GM12878 (cell line): ENCODE data around the gene GLS. TPM values are rescaled to one million over a fixed set of nuclear protein-coding genes. Genes with fewer than 3 reads are reported as not detected.

Source experiments
- CBX3 ChIP-seq: fragments of 200-600 bp; sonication (generic); IDR thresholded peaks from 2 replicates; pipeline ENCODE4 v1.6.1; 2016; ENCODE audit warnings: low read depth, borderline replicate concordance
- CUX1 ChIP-seq: IDR thresholded peaks from 2 replicates; pipeline ENCODE4 v1.6.1; 2012; ENCODE audit warnings: improper control_type of control experiment, low read depth, low read length; ENCODE audit not compliant: insufficient replicate concordance
- EED ChIP-seq: sonication (generic); IDR thresholded peaks from 2 replicates; pipeline ENCODE4 v1.6.1; 2016; ENCODE audit warnings: antibody characterized with exemption, low read depth
- MYC ChIP-seq: IDR thresholded peaks from 2 replicates; pipeline ENCODE4 v1.6.1; 2011; ENCODE audit warnings: mild to moderate bottlenecking, low read length, moderate library complexity, inconsistent platforms; ENCODE audit not compliant: insufficient read depth, insufficient replicate concordance, insufficient read length, severe bottlenecking
- RAD21 ChIP-seq: IDR thresholded peaks from 2 replicates; pipeline ENCODE4 v1.6.1; 2011; ENCODE audit warnings: mild to moderate bottlenecking, low read depth, low read length, moderate library complexity; ENCODE audit not compliant: insufficient read depth
- STAT1 ChIP-seq: fragments of 450-650 bp; conservative IDR thresholded peaks from 2 replicates; pipeline ENCODE4 v1.6.1; 2014; ENCODE audit warnings: antibody characterized with exemption, mild to moderate bottlenecking
- polyA plus RNA-seq, 11 experiments: library from polyadenylated mRNA; depleted of rRNA in 4 of 11; unstranded in 6 of 11; stranded (reverse) in 5 of 11; fragments of >200 nt; fragmentation: Nextera tagmentation in 4 of 11; fragmentation: Illumina TruSeq in 1 of 11; extraction: Ambion mirVana in 4 of 11; extraction: Trizol in 1 of 11; gene quantifications; 1 replicate in 1 of 11; 2 replicates in 10 of 11; pipeline versions ENCODE4 v1.2.1 to v1.2.3, GENCODE V29; 2011 to 2016; ENCODE audit warnings: inconsistent platforms in 2 of 11, missing spikeins in 2 of 11, low read depth in 1 of 11
- total RNA-seq, 4 experiments: library from RNA; depleted of rRNA in 3 of 4; stranded (reverse); fragments of >200 nt in 3 of 4; fragmentation: Illumina TruSeq in 1 of 4; extraction: Trizol in 1 of 4; gene quantifications; 2 replicates each; pipeline versions ENCODE4 v1.2.1 to v1.2.3, GENCODE V29; 2013 to 2021
- TF ChIP-seq, protein P1 (sequence below): fragments of 450-650 bp; IDR thresholded peaks from 2 replicates; pipeline ENCODE4 v1.6.1; 2017; ENCODE audit warnings: mild to moderate bottlenecking, low read depth, inconsistent platforms; ENCODE audit not compliant: poor library complexity, severe bottlenecking

The GLS gene
- total and polyA plus RNA-seq, 10 of the 15 experiments (the other 5 are each of a cell fraction or from before 2014, with no cell fraction given): 15.7 to 145 (median 70.8) TPM

- TF ChIP-seq CUX1: no peak
- TF ChIP-seq RAD21: no peak
- TF ChIP-seq EED: no peak
- no peak for TF ChIP-seq STAT1
- no peak for TF ChIP-seq MYC
- no peak for TF ChIP-seq CBX3
- TF ChIP-seq, protein P1, sequence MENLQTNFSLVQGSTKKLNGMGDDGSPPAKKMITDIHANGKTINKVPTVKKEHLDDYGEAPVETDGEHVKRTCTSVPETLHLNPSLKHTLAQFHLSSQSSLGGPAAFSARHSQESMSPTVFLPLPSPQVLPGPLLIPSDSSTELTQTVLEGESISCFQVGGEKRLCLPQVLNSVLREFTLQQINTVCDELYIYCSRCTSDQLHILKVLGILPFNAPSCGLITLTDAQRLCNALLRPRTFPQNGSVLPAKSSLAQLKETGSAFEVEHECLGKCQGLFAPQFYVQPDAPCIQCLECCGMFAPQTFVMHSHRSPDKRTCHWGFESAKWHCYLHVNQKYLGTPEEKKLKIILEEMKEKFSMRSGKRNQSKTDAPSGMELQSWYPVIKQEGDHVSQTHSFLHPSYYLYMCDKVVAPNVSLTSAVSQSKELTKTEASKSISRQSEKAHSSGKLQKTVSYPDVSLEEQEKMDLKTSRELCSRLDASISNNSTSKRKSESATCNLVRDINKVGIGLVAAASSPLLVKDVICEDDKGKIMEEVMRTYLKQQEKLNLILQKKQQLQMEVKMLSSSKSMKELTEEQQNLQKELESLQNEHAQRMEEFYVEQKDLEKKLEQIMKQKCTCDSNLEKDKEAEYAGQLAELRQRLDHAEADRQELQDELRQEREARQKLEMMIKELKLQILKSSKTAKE: no peak
Measured at GRCh38 chr2:190882856-190883582, 2.4 kb downstream of the GLS start (continued).
